Vagina (tissue), 2 donors: ENCODE measurements around the gene NXPH1. TPM values are rescaled to one million over a fixed set of nuclear protein-coding genes. Genes with fewer than 3 reads are reported as not detected.

ENCODE experiments used
- DNase-seq, 2 donors: peaks; one replicate each; pipeline ENCODE4 v3.0.0-alpha.2; 2017; ENCODE audit errors: extremely low spot score in 2 of 2
- H3K27ac ChIP-seq: fragments of 200-600 bp; sonication (generic); one replicate; pipeline ENCODE4 v1.5.1; 2019
- H3K27me3 ChIP-seq: fragments of 200-600 bp; sonication (generic); one replicate; pipeline ENCODE4 v1.5.1; 2019
- H3K36me3 ChIP-seq, 2 donors: fragments of 200-600 bp; sonication (generic); one replicate each; pipeline ENCODE4 v1.5.1; 2017 to 2019
- H3K4me1 ChIP-seq: fragments of 200-600 bp; sonication (generic); one replicate; pipeline ENCODE4 v1.5.1; 2019
- H3K4me3 ChIP-seq, 2 donors: fragments of 200-600 bp; sonication (generic); 1 replicate in 1 of 2; 2 replicates in 1 of 2; pipeline ENCODE4 v1.5.1; 2016 to 2019
- H3K9me3 ChIP-seq: fragments of 200-600 bp; sonication (generic); one replicate; pipeline ENCODE4 v1.5.1; 2019
- POLR2A ChIP-seq, 2 donors: fragments of 450-650 bp; IDR thresholded peaks; one replicate each; pipeline ENCODE4 v1.6.1; 2017; ENCODE audit warnings: antibody characterized with exemption in 2 of 2, mild to moderate bottlenecking in 2 of 2, moderate library complexity in 2 of 2
- POLR2AphosphoS5 ChIP-seq, 2 donors: sonication (generic); formaldehyde crosslinking; IDR thresholded peaks; one replicate each; pipeline ENCODE4 v1.9.0; 2017; ENCODE audit warnings: antibody characterized with exemption in 2 of 2, mild to moderate bottlenecking in 2 of 2, low read depth in 1 of 2; ENCODE audit not compliant: insufficient read depth in 1 of 2
- intact Hi-C: fragments of 100-400 bp; cut with DNase I; formaldehyde crosslinking; loops from one replicate; pipeline ENCODE4 v1.15.1; 2023
- total RNA-seq: library from RNA; depleted of rRNA; stranded (reverse); fragments of >200 nt; gene quantifications from one replicate; pipeline ENCODE4 v1.2.3, GENCODE V29; 2016
- TF ChIP-seq, protein P1 (sequence below), 3 experiments: fragments of 450-650 bp in 2 of 3; fragments of 200-600 bp in 1 of 3; sonication (generic) in 1 of 3; IDR thresholded peaks; one replicate each; pipeline ENCODE4 v1.5.1; 2017 to 2019; ENCODE audit warnings: antibody characterized with exemption in 3 of 3, mild to moderate bottlenecking in 2 of 3, moderate library complexity in 2 of 3

NXPH1 gene
- total RNA-seq, 1 donor from 2014 or later = 0.25 TPM

DNA sequence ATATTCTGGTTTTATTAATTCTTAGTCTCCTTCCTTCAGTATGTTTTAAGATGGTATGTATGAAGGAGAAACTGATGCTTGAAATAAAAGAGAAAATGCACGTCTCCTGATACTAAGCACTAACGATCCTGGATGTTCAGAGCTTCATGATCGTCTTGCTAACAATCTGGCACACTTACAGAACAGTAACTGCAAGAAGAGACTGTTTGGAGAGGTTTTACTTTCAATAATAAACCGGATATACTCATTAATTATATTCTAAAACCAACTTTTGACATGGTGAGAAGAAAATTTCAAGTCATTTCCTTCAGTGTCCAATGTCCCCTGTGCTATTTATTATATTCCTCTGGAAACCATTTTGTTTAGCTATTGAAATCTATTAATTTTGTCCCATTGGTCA, 251.0 kb downstream of the NXPH1 start:
- no peak for TF ChIP-seq POLR2AphosphoS5 (IDR thresholded peaks at IDR 0.05; ENCODE audit: insufficient read depth in 1 of 2, low read depth in 1 of 2)
- DNase-seq = no peak

DNA sequence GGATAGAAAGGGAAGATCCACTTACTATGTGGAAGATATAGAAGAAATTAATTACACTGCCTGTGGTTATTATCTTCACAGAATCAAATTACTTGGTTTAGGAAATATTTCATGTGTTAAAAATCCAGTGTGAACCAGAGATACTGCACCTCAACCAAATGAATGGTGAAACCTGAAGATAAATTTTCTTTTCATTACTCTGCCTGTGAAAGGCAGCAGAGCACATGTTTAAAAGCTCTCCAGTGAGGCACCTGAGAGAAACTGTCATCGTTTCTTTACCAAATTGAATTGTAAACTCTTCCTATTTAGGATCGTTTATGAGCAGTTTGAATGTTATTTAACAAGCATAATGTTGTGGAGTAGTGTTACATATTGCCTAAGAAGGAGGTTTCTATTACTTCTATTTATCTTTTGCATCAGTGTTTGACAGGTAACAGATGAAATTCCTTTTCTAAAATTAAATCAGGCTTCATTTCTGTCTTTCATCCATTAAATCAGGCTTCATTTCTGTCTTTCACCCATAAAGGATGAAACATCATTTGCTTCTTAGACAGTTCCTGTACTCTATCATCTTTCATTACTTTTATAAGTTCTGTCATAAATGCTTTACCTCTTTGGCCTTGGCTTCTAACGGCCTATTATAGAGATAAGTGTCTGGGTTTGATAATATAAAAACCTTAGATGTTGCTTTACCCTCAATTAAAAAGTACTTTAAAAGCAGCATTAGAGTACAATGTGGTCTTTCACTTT, 266.6 kb downstream of the NXPH1 start:
- no peaks in the 10 kb centered on the region for H3K36me3 ChIP-seq
- H3K9me3 ChIP-seq = no peaks in the 10 kb centered on the region
- H3K4me3 ChIP-seq = no peak overlapping the region
- H3K4me1 ChIP-seq = no peaks in the 10 kb centered on the region
- DNase-seq = no peak
- intact Hi-C loops = no loop called here
- no peaks in the 10 kb centered on the region for H3K27me3 ChIP-seq
- no peak overlapping the region for H3K27ac ChIP-seq
- TF ChIP-seq POLR2A (IDR thresholded peaks at IDR 0.05) = no peak
- TF ChIP-seq POLR2AphosphoS5 (IDR thresholded peaks at IDR 0.05; ENCODE audit: insufficient read depth in 1 of 2, low read depth in 1 of 2) = no peak
- TF ChIP-seq, protein P1, sequence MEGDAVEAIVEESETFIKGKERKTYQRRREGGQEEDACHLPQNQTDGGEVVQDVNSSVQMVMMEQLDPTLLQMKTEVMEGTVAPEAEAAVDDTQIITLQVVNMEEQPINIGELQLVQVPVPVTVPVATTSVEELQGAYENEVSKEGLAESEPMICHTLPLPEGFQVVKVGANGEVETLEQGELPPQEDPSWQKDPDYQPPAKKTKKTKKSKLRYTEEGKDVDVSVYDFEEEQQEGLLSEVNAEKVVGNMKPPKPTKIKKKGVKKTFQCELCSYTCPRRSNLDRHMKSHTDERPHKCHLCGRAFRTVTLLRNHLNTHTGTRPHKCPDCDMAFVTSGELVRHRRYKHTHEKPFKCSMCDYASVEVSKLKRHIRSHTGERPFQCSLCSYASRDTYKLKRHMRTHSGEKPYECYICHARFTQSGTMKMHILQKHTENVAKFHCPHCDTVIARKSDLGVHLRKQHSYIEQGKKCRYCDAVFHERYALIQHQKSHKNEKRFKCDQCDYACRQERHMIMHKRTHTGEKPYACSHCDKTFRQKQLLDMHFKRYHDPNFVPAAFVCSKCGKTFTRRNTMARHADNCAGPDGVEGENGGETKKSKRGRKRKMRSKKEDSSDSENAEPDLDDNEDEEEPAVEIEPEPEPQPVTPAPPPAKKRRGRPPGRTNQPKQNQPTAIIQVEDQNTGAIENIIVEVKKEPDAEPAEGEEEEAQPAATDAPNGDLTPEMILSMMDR (IDR thresholded peaks at IDR 0.05) = no peak

More for the DNA sequence above, 251.0 kb downstream of the NXPH1 start:
- H3K9me3 ChIP-seq = no peaks in the 10 kb centered on the region
- H3K4me3 ChIP-seq = no peak overlapping the region
- intact Hi-C loops = no loop called here
- H3K27me3 ChIP-seq = no peaks in the 10 kb centered on the region
- H3K4me1 ChIP-seq = no peaks in the 10 kb centered on the region
- no peaks in the 10 kb centered on the region for H3K36me3 ChIP-seq
- no peak overlapping the region for H3K27ac ChIP-seq

DNA sequence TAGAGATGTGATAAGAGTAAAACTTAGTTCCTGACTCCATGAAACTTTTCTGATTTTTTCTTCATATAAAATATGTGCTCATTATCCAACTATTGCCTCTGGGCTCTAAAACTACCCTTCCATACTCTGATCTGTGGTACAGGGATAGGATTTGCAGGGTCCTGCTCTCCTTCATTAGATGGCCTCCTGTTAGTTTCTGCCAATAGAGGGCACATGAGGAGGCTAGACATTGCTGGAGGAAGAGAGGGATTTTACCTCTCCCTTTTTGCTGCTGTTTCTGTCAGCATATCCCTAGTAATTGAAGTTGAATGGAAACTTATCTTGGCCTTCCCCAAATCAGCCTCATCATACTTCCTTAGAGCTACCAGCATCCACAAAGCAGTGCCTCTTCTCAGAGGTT, 269.4 kb downstream of the NXPH1 start:
- H3K27ac ChIP-seq = no peak overlapping the region
- TF ChIP-seq, protein P1 (IDR thresholded peaks at IDR 0.05) = no peak
- DNase-seq = no peak
- no peaks in the 10 kb centered on the region for H3K9me3 ChIP-seq
- no peaks in the 10 kb centered on the region for H3K36me3 ChIP-seq
- no peaks in the 10 kb centered on the region for H3K27me3 ChIP-seq
- intact Hi-C loops = no loop called here
- no peak overlapping the region for H3K4me3 ChIP-seq
- no peaks in the 10 kb centered on the region for H3K4me1 ChIP-seq

DNA sequence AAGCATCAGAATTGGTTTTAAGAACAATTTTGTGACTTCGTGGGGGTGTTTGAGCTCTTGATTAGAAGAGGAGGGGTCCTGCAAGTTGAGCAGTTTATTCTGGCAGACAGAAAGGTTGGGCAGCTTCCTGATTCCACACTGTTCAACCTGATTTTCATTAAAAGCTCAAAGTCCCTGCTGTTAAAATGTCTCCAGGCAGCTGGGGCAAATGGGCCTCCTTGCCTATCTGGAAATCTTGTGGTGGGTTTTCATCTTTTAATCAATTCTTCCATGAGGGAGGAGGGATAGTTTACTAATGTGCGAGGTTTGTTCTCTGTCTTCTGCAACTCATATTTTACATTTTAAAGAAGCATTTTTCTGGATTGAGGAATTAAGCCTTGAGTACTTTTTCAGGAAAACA, 276.7 kb downstream of the NXPH1 start:
- Histone ChIP-seq H3K36me3 (no peaks in the 10 kb centered on the region), H3K4me3 (no peak overlapping the region), H3K4me1 (no peaks in the 10 kb centered on the region), H3K27ac (no peak overlapping the region), H3K9me3 (no peaks in the 10 kb centered on the region), H3K27me3 (no peaks in the 10 kb centered on the region)
- DNase-seq = no peak
- TF ChIP-seq, protein P1 (IDR thresholded peaks at IDR 0.05) = no peak
- TF ChIP-seq POLR2A (IDR thresholded peaks at IDR 0.05) (no peak), POLR2AphosphoS5 (IDR thresholded peaks at IDR 0.05; ENCODE audit: insufficient read depth in 1 of 2, low read depth in 1 of 2) (no peak)
- intact Hi-C loops = no loop called here

DNA sequence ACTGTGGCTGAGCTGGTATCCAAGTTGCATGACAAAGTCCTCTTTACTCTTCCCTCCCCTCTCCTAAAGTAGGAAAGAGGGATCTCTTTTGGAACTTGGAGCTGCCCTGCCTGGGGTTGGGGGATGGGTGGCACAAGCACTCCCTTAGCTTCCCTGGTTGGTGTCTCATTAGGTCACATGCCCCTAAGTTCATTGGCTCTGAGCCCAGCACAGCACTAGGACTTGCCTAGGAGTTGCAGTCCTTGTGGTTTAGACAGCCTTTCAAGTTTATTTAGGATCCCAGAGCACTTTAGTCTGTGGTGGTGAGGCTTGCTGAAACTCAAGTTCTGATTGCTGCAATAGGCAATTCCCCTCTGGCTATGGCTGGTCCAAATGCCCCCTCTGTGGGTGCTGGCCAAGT, 281.4 kb downstream of the NXPH1 start:
- Histone ChIP-seq H3K36me3 (no peaks in the 10 kb centered on the region), H3K4me3 (no peak overlapping the region), H3K27me3 (no peaks in the 10 kb centered on the region), H3K27ac (no peak overlapping the region), H3K9me3 (no peaks in the 10 kb centered on the region), H3K4me1 (no peaks in the 10 kb centered on the region)
- no peak for TF ChIP-seq POLR2AphosphoS5 (IDR thresholded peaks at IDR 0.05; ENCODE audit: insufficient read depth in 1 of 2, low read depth in 1 of 2)
- TF ChIP-seq, protein P1 (IDR thresholded peaks at IDR 0.05) = no peak
- intact Hi-C loops = no loop called here
- no peak for DNase-seq
